IPS-18c (cell line): ENCODE results near the gene SNN.

Experiments used
- H3K4me3 ChIP-seq: 2 replicates; pipeline ENCODE4 v1.7.0; 2013; ENCODE audit warnings: low read depth, mild to moderate bottlenecking, low read length, moderate library complexity; ENCODE audit not compliant: insufficient read depth
- H3K9me3 ChIP-seq: one replicate; pipeline ENCODE4 v1.6.1; 2013; ENCODE audit warnings: mild to moderate bottlenecking, low read length, moderate library complexity; ENCODE audit not compliant: control insufficient read depth, insufficient read depth

SNN gene

DNA sequence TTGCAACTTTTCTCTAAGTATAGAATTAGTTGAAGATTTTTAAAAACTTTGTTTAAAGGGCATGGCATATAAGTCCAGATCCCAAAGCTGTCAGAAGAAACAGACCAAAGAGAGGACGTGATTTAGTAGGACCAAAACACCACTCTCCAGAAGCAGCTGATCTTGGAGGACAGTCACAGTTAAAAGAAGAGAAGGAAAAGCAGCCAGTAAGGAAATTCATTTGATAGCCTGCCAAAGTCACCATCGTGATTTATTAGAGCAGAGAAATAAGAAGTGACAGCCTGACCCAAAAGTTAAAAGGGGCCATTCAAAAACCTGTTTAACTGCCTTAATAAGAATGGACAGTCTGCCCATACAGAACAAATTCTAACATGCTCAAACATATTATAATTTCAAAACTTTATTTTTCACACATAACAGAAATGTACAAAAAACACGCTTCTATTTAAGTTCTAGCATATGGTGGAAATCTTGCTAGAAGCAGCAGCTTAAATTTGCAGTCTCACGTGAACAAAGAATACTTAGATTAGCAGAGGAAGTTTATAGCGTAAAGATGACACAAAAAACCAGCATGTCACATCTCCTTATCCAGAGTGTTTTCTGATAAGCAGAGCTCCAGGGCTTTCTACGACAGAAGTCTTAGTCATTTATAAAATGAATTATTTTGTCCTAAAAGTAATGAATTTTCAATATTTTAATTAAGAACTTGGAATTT, 37.2 kb downstream of the SNN start:
- Histone ChIP-seq H3K9me3 (no peaks in the 10 kb centered on the region), H3K4me3 (no peak overlapping the region)

GRCh38 chr16:11706180-11706742, 38.0 kb downstream of the SNN start:
- no peaks in the 10 kb centered on the region for H3K9me3 ChIP-seq
- no peak overlapping the region for H3K4me3 ChIP-seq

GRCh38 chr16:11707679-11708197, 39.5 kb downstream of the SNN start:
- Histone ChIP-seq H3K9me3 (no peaks in the 10 kb centered on the region), H3K4me3 (no peak overlapping the region)

DNA sequence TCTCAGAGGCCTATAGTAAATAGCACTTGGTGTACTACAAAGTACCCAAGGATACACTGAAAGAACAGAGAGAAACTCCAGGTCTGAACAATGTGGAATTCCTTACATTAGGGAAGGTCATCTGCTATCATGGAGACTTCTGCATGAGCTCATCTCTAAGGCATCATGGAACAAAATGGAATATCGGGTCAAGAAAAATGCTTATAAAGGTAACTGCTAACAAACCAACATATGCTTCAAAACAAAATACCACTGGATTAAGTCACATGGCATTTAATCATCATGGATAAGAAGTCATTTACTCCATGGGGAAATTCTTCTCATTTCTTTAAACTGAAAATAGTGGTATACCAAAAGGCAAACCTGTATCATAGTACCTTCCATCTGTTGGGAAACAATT, 40.2 kb downstream of the SNN start:
- H3K9me3 ChIP-seq, result no peaks in the 10 kb centered on the region
- H3K4me3 ChIP-seq, result no peak overlapping the region

DNA sequence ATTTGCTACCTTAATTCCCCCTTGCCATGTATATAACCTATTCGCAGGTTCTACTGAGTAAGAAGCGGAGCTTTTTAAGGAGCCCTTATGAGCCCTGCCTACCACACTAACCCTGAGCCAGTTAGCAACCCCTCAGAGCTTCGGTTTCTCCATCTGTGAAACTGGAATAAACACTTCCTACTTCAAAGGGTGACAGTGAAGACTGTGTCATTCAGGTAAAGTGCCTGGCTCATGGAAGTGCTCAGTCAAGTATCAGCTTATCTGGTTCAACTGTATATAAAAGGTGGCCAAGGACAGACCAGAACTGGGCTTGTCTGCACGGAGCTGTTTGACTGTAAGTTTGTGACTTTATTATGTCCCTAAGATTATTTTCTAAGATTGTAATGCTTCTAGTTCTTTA, 43.4 kb downstream of the SNN start:
- H3K4me3 ChIP-seq, result no peak overlapping the region
- H3K9me3 ChIP-seq, result no peaks in the 10 kb centered on the region

DNA sequence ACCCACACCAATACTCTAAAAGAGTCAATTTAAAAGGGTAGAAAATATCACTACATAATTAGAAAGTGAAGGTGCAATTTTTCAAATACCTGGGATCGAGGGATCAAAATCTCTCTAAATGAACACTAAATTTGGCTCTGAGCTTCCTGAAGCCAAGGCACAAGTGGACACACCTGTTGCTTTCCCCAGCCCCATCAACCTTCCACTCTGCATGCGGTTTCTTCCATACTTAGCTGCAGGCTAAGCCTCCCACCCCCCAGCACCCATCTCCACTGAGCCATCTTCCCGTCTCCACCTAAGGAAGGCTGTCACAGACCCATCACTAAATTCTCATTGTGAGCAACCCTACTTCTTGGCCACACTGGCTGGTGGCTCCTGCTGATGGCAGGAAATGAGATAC, 43.9 kb downstream of the SNN start:
- no peak overlapping the region for H3K4me3 ChIP-seq
- no peaks in the 10 kb centered on the region for H3K9me3 ChIP-seq

GRCh38 chr16:11715246-11715947, 47.1 kb downstream of the SNN start:
- Histone ChIP-seq H3K9me3 (no peaks in the 10 kb centered on the region), H3K4me3 (no peak overlapping the region)

GRCh38 chr16:11716336-11716735, 48.1 kb downstream of the SNN start:
- Histone ChIP-seq H3K9me3 (no peaks in the 10 kb centered on the region), H3K4me3 (no peak overlapping the region)

DNA sequence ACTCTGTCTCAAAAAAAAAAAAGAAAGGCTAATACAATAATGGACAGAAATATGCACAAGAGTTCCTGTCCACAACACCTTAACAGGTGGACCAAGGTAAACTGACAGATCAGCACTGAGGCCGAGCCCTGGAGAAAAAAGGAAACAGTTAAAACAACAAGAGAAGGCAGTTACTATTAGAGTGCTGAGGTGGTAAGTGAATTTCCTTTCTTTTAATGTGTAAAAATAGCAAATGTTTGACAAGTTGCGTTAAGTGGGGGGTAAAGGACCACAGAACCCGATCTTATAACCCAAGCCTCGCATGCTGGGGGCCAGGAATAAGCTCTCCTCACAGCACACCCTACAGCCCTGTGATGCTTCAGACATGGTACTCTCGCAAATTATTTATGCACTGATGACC, 49.6 kb downstream of the SNN start:
- H3K9me3 ChIP-seq, result no peaks in the 10 kb centered on the region
- H3K4me3 ChIP-seq, result no peak overlapping the region

GRCh38 chr16:11719171-11719570, 50.9 kb downstream of the SNN start:
- Histone ChIP-seq H3K4me3 (no peak overlapping the region), H3K9me3 (no peaks in the 10 kb centered on the region)

- no peak overlapping the region for H3K4me3 ChIP-seq
- H3K9me3 ChIP-seq, result no peaks in the 10 kb centered on the region
These were observed 51.5 kb downstream of the SNN start for GRCh38 chr16:11719762-11720161.

DNA sequence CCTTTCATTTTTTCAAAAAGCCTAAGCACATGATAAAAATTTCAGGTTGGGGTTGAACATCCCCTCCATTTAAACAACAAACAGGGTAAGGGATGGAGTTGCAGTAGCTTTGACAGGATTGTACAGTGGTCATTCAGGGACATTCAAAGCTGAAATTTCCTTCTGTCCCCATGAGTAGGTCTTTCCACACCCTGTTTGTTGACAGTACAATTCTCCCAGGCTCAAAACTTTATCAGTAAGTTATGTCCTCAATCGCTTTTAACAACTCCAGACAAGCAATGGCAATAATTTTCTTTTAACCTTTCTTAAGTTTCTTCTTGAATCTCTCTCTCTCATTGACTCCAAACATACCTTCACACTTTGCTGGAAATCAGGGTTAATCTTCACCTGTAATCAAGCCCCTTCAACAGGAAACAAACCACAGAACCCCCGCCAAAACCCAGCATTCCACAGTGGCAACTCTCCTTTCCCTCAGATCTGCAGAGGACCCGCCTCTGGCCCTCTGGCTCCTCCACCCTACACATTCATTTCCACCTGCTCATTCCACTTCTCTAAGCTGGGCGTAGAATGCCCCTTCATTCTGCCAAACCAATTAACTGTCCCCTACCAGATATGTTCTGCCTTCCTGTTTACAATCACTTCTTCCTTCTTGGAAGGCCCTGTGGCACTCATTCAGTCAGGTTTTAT, 53.7 kb downstream of the SNN start:
- H3K9me3 ChIP-seq, result no peaks in the 10 kb centered on the region
- no peak overlapping the region for H3K4me3 ChIP-seq

DNA sequence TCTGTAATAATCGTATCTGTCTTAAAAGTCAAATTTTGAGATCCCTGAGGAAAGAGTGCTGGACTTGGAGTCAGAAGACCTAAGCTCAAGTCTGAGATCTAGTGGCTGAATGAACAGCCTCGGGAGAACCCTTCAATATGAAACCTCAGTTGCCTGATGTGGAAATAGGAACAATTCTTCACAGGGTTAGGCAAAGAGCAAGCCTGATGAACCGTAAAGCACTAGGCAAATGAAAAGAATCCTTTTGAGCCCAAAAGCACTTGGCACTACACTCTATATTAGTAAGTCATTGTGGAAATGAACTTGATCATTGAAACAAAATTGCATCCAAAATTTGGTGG, 54.2 kb downstream of the SNN start:
- Histone ChIP-seq H3K9me3 (no peaks in the 10 kb centered on the region), H3K4me3 (no peak overlapping the region)

DNA sequence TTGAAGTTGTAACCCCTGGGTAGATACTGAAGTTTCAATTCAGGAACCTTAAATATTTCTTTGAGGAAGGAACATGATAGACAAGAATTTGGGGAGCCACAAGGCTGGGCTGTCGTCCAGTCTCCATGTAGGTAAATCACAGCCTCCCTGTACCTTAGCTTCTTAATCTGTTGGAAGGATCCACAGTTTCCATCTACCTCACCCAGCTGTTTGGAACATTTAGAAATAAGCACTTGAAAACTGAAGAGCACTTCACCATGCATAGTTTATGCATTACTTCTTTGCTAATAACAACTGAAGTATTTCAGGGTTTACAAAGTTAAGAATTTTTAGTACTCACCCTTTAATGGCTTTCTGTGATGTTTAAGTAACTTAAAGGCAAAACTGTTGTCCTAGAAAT, 57.2 kb downstream of the SNN start:
- Histone ChIP-seq H3K4me3 (no peak overlapping the region), H3K9me3 (no peaks in the 10 kb centered on the region)

DNA sequence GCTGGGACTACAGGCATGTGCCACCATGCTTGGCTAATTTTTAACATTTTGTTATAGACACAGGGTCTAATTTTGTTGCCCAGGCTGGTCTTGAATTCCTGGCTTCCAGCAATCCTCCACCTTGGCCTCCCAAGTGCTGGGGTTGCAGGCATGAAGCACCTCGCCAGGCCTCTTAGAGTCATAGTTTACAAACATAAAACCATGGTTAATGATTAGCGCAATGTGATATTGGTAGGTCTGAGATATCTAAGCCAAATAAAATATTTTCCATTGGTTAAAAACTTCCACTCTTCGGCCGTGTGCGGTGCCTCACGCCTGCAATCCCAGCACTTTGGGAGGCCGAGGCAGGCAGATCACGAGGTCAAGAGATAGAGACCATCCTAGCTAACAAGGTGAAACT, 57.8 kb downstream of the SNN start:
- Histone ChIP-seq H3K4me3 (no peak overlapping the region), H3K9me3 (no peaks in the 10 kb centered on the region)

DNA sequence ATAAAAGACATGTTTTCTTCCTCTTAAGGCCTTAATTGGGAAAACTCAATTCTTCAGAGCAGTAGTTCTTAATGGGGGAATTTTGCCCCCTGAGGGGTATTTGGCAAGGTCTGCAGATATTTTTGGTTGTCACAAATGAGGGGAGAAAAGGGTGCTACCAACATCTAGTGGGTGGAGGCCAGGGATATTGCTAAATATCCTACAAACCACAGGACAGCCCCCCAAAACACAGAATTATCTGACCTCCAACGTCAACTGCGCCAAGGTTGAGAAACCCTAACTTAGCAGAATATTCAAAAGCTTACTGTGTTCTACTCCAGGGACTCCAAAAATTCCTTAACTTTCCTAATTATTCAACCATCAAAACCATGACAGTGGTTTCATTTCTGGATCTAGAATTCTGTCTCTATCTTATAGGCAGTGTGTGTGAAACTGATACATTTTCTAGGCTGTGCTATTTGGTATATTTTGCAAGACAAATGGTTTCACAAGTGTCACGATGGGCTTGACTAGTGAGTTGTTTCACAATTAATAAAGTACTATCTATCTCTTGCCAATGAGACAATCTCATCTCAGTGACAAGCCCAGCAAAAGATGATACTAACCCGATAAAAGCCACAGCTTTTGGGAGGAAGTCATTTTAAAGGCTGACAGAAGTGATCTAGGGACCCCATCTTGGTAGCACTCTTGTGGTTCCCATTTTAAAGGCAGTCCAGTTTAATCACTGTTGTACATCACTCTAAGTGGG, 59.7 kb downstream of the SNN start:
- H3K9me3 ChIP-seq, result no peaks in the 10 kb centered on the region
- no peak overlapping the region for H3K4me3 ChIP-seq
